Tibial nerve (tissue), 3 donors: Measurements from ENCODE around the gene MAGI1.

Source experiments
- POLR2A ChIP-seq, 2 donors: fragments of 450-650 bp; IDR thresholded peaks; one replicate each; pipeline ENCODE4 v1.6.1; 2017; ENCODE audit warnings: antibody characterized with exemption in 2 of 2, mild to moderate bottlenecking in 2 of 2, moderate library complexity in 2 of 2
- TF ChIP-seq, protein P1 (sequence below), 5 experiments: fragments of 200-600 bp in 3 of 5; fragments of 450-650 bp in 2 of 5; sonication (generic) in 3 of 5; IDR thresholded peaks; one replicate each; pipeline ENCODE4 v1.5.1; 2016 to 2019; ENCODE audit warnings: antibody characterized with exemption in 5 of 5, mild to moderate bottlenecking in 3 of 5, moderate library complexity in 2 of 5

- TF ChIP-seq, protein P1, sequence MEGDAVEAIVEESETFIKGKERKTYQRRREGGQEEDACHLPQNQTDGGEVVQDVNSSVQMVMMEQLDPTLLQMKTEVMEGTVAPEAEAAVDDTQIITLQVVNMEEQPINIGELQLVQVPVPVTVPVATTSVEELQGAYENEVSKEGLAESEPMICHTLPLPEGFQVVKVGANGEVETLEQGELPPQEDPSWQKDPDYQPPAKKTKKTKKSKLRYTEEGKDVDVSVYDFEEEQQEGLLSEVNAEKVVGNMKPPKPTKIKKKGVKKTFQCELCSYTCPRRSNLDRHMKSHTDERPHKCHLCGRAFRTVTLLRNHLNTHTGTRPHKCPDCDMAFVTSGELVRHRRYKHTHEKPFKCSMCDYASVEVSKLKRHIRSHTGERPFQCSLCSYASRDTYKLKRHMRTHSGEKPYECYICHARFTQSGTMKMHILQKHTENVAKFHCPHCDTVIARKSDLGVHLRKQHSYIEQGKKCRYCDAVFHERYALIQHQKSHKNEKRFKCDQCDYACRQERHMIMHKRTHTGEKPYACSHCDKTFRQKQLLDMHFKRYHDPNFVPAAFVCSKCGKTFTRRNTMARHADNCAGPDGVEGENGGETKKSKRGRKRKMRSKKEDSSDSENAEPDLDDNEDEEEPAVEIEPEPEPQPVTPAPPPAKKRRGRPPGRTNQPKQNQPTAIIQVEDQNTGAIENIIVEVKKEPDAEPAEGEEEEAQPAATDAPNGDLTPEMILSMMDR (IDR thresholded peaks at IDR 0.05), result no peak
- no peak for TF ChIP-seq POLR2A (IDR thresholded peaks at IDR 0.05)
These were observed 406.3 kb downstream of the MAGI1 start for GRCh38 chr3:65632414-65632813.
